Parathyroid adenoma (tissue), 2 donors: ENCODE measurements around the gene CTNNB1.

Experiments used
- H2AFZ ChIP-seq: fragments of 300-600 bp; sonication (generic); one replicate; pipeline ENCODE4 v1.7.0; 2017; ENCODE audit warnings: antibody characterized with exemption, mild to moderate bottlenecking
- H3K27ac ChIP-seq: fragments of 300-600 bp; sonication (generic); one replicate; pipeline ENCODE4 v1.7.0; 2017
- H3K27me3 ChIP-seq: fragments of 300-600 bp; sonication (generic); one replicate; pipeline ENCODE4 v1.7.0; 2017; ENCODE audit warnings: low read length; ENCODE audit not compliant: control insufficient read depth, insufficient read depth
- H3K36me3 ChIP-seq: fragments of 300-600 bp; sonication (generic); one replicate; pipeline ENCODE4 v1.7.0; 2017; ENCODE audit warnings: low read length; ENCODE audit not compliant: control insufficient read depth, insufficient read depth
- H3K4me1 ChIP-seq: fragments of 300-600 bp; sonication (generic); one replicate; pipeline ENCODE4 v1.7.0; 2017; ENCODE audit warnings: control low read depth
- H3K4me2 ChIP-seq: fragments of 300-600 bp; sonication (generic); one replicate; pipeline ENCODE4 v1.7.0; 2017; ENCODE audit warnings: low read length
- H3K4me3 ChIP-seq: fragments of 300-600 bp; sonication (generic); one replicate; pipeline ENCODE4 v1.7.0; 2017; ENCODE audit warnings: low read depth, low read length
- H3K79me2 ChIP-seq: fragments of 300-600 bp; sonication (generic); one replicate; pipeline ENCODE4 v1.7.0; 2017; ENCODE audit warnings: control low read depth
- H3K9ac ChIP-seq: fragments of 300-600 bp; sonication (generic); one replicate; pipeline ENCODE4 v1.7.0; 2017; ENCODE audit warnings: mild to moderate bottlenecking
- H3K9me3 ChIP-seq: fragments of 300-600 bp; sonication (generic); one replicate; pipeline ENCODE4 v1.7.0; 2017; ENCODE audit warnings: low read length; ENCODE audit not compliant: control insufficient read depth
- CTCF ChIP-seq: fragments of 300-600 bp; sonication (generic); IDR thresholded peaks from one replicate; pipeline ENCODE4 v1.7.0; 2017; ENCODE audit warnings: antibody characterized with exemption, mild to moderate bottlenecking
- donor health status: primary hyperparathyroidism.

CTNNB1 gene

GRCh38 chr3:41190509-41191284, 8.6 kb upstream of the CTNNB1 start:
- no peak overlapping the region for H3K4me2 ChIP-seq
- no peak overlapping the region for H3K9ac ChIP-seq
- no peak overlapping the region for H3K27ac ChIP-seq
- no peak for TF ChIP-seq CTCF
- no peaks in the 10 kb centered on the region for H3K9me3 ChIP-seq
- H2AFZ ChIP-seq, result no peak overlapping the region
- H3K4me3 ChIP-seq, result no peak overlapping the region
- no peaks in the 10 kb centered on the region for H3K36me3 ChIP-seq
- H3K4me1 ChIP-seq, result no peaks in the 10 kb centered on the region
- H3K27me3 ChIP-seq, result no peaks in the 10 kb centered on the region
- no peaks in the 10 kb centered on the region for H3K79me2 ChIP-seq

- H3K4me2 ChIP-seq, result no peak overlapping the region
- no peak overlapping the region for H2AFZ ChIP-seq
- TF ChIP-seq CTCF, result no peak
- H3K4me3 ChIP-seq, result no peak overlapping the region
- H3K9me3 ChIP-seq, result no peaks in the 10 kb centered on the region
- H3K36me3 ChIP-seq, result no peaks in the 10 kb centered on the region
- H3K9ac ChIP-seq, result no peak overlapping the region
- H3K27ac ChIP-seq, result no peak overlapping the region
- H3K27me3 ChIP-seq, result no peaks in the 10 kb centered on the region
- no peaks in the 10 kb centered on the region for H3K79me2 ChIP-seq
- no peaks in the 10 kb centered on the region for H3K4me1 ChIP-seq
These were observed 6.4 kb upstream of the CTNNB1 start for GRCh38 chr3:41192885-41193284.

GRCh38 chr3:41193794-41194539, 5.3 kb upstream of the CTNNB1 start:
- Histone ChIP-seq H3K36me3 (no peaks in the 10 kb centered on the region), H3K79me2 (no peaks in the 10 kb centered on the region), H3K27ac (no peak overlapping the region), H3K4me3 (no peak overlapping the region), H3K27me3 (no peaks in the 10 kb centered on the region), H2AFZ (no peak overlapping the region), H3K4me1 (no peaks in the 10 kb centered on the region), H3K4me2 (no peak overlapping the region), H3K9ac (no peak overlapping the region), H3K9me3 (no peaks in the 10 kb centered on the region)
- TF ChIP-seq CTCF, result no peak

GRCh38 chr3:41194701-41195100, 4.6 kb upstream of the CTNNB1 start:
- H2AFZ ChIP-seq, result peak overlapping the region; percentile 21
- TF ChIP-seq CTCF, result no peak
- H3K9ac ChIP-seq, result no peak overlapping the region
- no peak overlapping the region for H3K4me3 ChIP-seq
- H3K79me2 ChIP-seq, result no peaks in the 10 kb centered on the region
- no peaks in the 10 kb centered on the region for H3K27me3 ChIP-seq
- no peaks in the 10 kb centered on the region for H3K36me3 ChIP-seq
- no peaks in the 10 kb centered on the region for H3K9me3 ChIP-seq
- H3K27ac ChIP-seq, result no peak overlapping the region
- no peaks in the 10 kb centered on the region for H3K4me1 ChIP-seq
- no peak overlapping the region for H3K4me2 ChIP-seq
